ENCODE data around the gene LAMA2.

Gene LAMA2

GRCh38 chr6:129130106-129130505, 247.2 kb downstream of the LAMA2 start:
- Histone ChIP-seq H3K4me2 (ENCODE audit: low read depth, low read length, poor library complexity, severe bottlenecking) (no peak overlapping the region), H3K4me1 (ENCODE audit: insufficient read depth, low read length, poor library complexity, severe bottlenecking) (no peaks in the 10 kb centered on the region), H3K9ac (ENCODE audit: low read depth, low read length, poor library complexity, severe bottlenecking) (no peak overlapping the region), H2AFZ (ENCODE audit: low read length) (no peak overlapping the region), H3K9me3 (ENCODE audit: insufficient read depth, low read depth, low read length) (no peaks in the 10 kb centered on the region), H3K27me3 (ENCODE audit: insufficient read depth, low read length, poor library complexity, severe bottlenecking) (no peaks in the 10 kb centered on the region), H3K9me2 (replicated peaks; ENCODE audit: low read depth, low read length) (no peaks in the 10 kb centered on the region), H4K20me1 (ENCODE audit: insufficient read depth, low read length, poor library complexity, severe bottlenecking) (no peaks in the 10 kb centered on the region), H3K36me3 (ENCODE audit: insufficient read depth, low read length) (no peaks in the 10 kb centered on the region), H3F3A (ENCODE audit: low read depth) (no peaks in the 10 kb centered on the region), H3K79me2 (ENCODE audit: insufficient read depth, low read length) (no peaks in the 10 kb centered on the region), H3K4me3 (ENCODE audit: low read length, poor library complexity, severe bottlenecking) (no peak overlapping the region)
- TF ChIP-seq EZH2phosphoT487 (IDR thresholded peaks at IDR 0.05; ENCODE audit: borderline replicate concordance) (no peak), CTCF (conservative IDR thresholded peaks at IDR 0.05; ENCODE audit: low read length) (no peak)

DNA sequence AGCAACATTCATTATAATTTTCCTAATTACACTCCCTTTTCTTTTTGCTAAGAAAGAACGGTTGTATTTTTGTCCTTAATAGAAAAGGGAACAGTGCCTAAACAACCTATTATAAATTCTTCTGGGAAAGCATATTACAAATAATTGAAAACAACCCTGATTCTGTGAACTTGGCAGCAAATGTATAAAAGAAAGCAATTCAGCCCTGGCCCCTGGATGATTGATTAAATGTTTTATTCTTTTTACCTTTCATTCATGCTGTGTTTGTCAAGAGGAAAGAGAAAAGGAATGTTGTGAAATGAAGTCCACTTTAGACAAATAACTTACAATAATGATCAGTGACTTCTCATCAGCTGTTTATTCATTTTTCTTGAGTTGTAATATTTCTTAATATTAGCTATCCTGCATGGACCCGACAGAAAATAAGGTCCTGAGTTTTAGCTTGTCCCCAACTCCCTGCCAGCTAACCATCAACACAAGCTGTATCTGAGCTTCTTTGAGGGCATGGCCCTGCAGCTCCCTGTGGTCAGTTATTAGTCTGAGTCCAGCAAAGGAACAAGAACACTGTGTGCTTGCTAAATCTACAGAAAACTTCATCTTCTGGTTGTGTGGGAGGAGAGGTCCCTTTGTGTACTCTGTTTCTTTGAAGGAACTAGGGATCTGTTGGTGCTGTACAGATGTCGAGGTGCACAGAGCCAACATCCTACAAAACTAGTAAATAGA, 248.2 kb downstream of the LAMA2 start:
- Histone ChIP-seq H3K36me3 (ENCODE audit: insufficient read depth, low read length) (no peaks in the 10 kb centered on the region), H3K9me2 (replicated peaks; ENCODE audit: low read depth, low read length) (no peaks in the 10 kb centered on the region), H3K9ac (ENCODE audit: low read depth, low read length, poor library complexity, severe bottlenecking) (no peak overlapping the region), H3F3A (ENCODE audit: low read depth) (no peaks in the 10 kb centered on the region), H3K79me2 (ENCODE audit: insufficient read depth, low read length) (no peaks in the 10 kb centered on the region), H3K27me3 (ENCODE audit: insufficient read depth, low read length, poor library complexity, severe bottlenecking) (no peaks in the 10 kb centered on the region), H2AFZ (ENCODE audit: low read length) (no peak overlapping the region), H3K9me3 (ENCODE audit: insufficient read depth, low read depth, low read length) (no peaks in the 10 kb centered on the region), H4K20me1 (ENCODE audit: insufficient read depth, low read length, poor library complexity, severe bottlenecking) (no peaks in the 10 kb centered on the region), H3K4me1 (ENCODE audit: insufficient read depth, low read length, poor library complexity, severe bottlenecking) (no peaks in the 10 kb centered on the region), H3K4me3 (ENCODE audit: low read length, poor library complexity, severe bottlenecking) (no peak overlapping the region), H3K4me2 (ENCODE audit: low read depth, low read length, poor library complexity, severe bottlenecking) (no peak overlapping the region)
- TF ChIP-seq EZH2phosphoT487 (IDR thresholded peaks at IDR 0.05; ENCODE audit: borderline replicate concordance) = no peak
- no peak for TF ChIP-seq CTCF (conservative IDR thresholded peaks at IDR 0.05; ENCODE audit: low read length)

DNA sequence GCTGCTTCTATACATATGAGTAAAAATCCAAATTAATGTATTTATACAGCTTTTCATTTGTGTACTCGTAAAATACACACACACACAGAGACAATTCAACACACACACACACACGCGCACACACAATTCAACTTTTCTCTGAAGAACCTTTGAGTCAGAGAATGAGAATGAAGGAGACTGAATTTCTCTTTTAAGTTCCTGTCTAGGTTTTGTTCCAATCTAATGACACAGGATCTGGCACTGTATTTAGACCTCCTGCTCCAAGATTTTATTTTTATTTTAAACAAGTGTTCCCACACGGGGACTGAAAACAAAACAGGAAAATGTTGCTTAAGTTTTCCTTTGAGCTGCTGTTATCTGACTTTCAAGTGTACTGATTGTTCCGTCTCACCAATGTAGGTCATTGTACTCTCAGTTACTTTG, 250.8 kb downstream of the LAMA2 start:
- H3K27me3 ChIP-seq (ENCODE audit: insufficient read depth, low read length, poor library complexity, severe bottlenecking) = no peaks in the 10 kb centered on the region
- no peak overlapping the region for H2AFZ ChIP-seq (ENCODE audit: low read length)
- H3F3A ChIP-seq (ENCODE audit: low read depth) = no peaks in the 10 kb centered on the region
- H3K4me3 ChIP-seq (ENCODE audit: low read length, poor library complexity, severe bottlenecking) = no peak overlapping the region
- no peak overlapping the region for H3K4me2 ChIP-seq (ENCODE audit: low read depth, low read length, poor library complexity, severe bottlenecking)
- H3K4me1 ChIP-seq (ENCODE audit: insufficient read depth, low read length, poor library complexity, severe bottlenecking) = no peaks in the 10 kb centered on the region
- TF ChIP-seq EZH2phosphoT487 (IDR thresholded peaks at IDR 0.05; ENCODE audit: borderline replicate concordance) (no peak), CTCF (conservative IDR thresholded peaks at IDR 0.05; ENCODE audit: low read length) (no peak)
- no peaks in the 10 kb centered on the region for H4K20me1 ChIP-seq (ENCODE audit: insufficient read depth, low read length, poor library complexity, severe bottlenecking)
- H3K36me3 ChIP-seq (ENCODE audit: insufficient read depth, low read length) = no peaks in the 10 kb centered on the region
- no peaks in the 10 kb centered on the region for H3K9me2 ChIP-seq (replicated peaks; ENCODE audit: low read depth, low read length)
- no peaks in the 10 kb centered on the region for H3K79me2 ChIP-seq (ENCODE audit: insufficient read depth, low read length)
- no peak overlapping the region for H3K9ac ChIP-seq (ENCODE audit: low read depth, low read length, poor library complexity, severe bottlenecking)
- H3K9me3 ChIP-seq (ENCODE audit: insufficient read depth, low read depth, low read length) = no peaks in the 10 kb centered on the region
